HG03064 (cell line): Measurements from ENCODE around the gene ELF1.

Source experiments
- ATAC-seq: cut with Tn5 transposase; IDR thresholded peaks from one replicate; pipeline ENCODE4 v1.9.1; 2021; ENCODE audit warnings: low read depth; ENCODE audit not compliant: unreplicated experiment

ELF1 gene

DNA sequence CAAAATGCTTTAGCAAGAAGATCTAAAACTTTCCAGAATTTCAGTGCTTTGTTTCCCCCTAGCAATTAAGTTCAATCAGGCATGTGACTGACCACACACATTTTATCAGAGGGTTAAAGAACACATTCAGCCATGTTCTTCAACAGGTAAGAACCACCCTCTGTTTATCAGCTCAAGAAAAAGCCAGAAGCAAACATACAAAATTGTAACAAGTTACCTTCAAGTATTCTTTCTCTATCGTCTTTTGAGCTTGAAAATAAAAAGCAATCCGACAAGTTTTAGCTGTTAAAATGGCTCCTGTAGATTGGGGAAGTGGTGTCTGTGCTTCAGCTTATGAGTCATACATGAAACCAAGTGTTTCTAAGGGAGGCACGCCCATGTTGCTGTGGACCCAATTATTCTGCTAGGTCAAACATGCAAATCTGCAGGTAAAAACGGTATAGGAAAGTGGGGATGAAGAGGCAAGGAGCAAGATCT, at the start of gene ELF1:
Gene ELF1, minus strand, starts transcription at position 306 of the 477 bp plus-strand sequence. CDS start 37,262 bp downstream, outside the sequence.
- ATAC-seq = peak; percentile 89

- no peak for ATAC-seq
Measured at GRCh38 chr13:41065078-41065477, 46.0 kb upstream of the ELF1 start.

DNA sequence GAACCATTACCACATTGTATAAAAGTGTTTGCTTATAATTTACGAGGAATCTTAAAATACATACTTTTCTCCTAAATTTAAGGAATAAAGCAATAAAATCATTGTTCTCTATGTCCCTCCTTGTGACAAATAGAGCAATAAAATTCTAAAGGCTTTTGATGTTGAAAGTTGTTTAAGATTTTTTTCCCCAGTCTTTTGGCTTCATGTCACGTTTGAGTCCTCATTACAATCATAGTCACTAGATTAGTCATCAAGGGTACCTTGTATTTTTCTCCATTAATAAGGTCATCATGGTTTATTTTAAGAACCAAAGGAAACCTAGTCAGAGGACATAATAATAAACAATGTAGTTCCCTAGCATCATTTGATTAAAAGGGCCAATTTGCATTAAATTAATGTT, 45.4 kb upstream of the ELF1 start:
- no peak for ATAC-seq

GRCh38 chr13:41061914-41062837, 43.1 kb upstream of the ELF1 start:
- peak; percentile 18 for ATAC-seq

DNA sequence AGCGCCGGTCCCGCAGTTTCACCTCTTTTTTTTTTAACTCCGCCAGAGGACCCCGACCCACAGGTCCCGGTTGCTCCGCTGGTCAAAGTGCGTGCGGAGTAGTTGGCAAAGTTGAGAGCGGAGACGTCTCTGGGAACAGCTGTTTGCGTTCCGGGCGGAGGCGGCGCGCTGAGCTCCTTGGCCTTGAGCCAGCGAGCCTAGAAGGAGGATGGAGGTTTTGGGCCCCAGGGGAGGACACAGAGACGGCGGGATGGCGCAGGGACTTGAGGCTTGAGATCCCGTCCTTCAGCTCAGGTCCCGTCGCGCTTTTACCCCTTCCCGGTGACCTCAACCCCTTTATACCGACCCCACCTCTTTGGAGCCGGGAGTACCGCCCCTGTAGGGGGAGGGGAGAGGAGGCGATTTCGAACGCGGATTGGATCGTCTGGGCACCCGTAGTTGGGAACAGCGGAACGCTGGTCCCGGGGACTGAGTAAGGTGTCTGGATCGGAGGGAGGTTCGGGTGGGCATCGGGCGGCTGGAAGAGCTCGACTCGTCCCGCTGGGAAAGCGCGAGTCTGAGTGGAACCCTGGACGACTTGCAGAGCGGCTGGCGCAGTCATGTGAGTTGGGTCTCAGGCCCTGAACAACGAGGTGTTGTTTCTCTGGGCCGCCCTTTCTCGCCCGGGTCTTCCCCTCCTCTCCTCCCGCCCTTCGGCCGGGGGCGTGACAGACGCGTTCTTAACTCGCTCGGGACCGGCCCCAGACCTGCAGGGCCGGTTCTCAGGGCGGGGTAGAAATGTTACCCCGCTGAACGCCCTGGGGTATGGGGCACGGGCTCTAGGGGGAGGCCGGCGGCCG, 42.2 kb upstream of the ELF1 start, which contains the start of gene WBP4:
Gene WBP4, plus strand, starts transcription at position 435 of the 839 bp plus-strand sequence. Its CDS starts 165 bp downstream, at position 600.
- peak; percentile 60 for ATAC-seq

- peak; percentile 21 for ATAC-seq
Measured at GRCh38 chr13:41060724-41061074, 41.6 kb upstream of the ELF1 start.

GRCh38 chr13:41060082-41060723, 41.1 kb upstream of the ELF1 start:
- ATAC-seq = peak; percentile 41

DNA sequence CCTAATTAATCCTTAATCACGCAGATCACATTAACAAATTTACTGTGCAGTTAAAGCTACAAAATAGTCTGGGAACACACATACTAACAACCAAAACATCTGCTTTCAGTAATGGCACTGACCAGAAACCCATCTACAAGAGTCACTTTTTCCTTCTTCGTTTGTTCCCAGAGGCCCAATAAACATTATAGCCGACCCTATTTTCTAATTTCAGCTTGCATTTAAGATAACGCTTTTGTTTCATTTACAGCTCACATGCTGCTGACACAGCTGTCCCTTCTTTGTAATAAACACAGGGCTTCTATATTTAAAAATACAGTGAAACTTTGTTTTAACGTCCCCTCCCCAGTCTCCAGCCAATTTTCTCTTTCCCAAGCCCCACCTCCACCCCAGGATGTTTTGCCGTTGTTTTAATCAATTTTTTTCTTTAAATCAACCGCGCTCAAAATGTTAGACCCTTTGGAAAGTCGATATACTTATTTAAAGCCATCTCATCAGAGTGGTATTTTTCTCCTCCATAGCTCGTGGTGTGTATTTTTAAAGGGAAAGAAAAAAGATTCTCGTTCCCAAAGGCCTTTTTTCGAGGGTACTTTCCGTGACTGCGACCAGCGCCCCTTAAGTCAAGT, 40.5 kb upstream of the ELF1 start:
- no peak for ATAC-seq

DNA sequence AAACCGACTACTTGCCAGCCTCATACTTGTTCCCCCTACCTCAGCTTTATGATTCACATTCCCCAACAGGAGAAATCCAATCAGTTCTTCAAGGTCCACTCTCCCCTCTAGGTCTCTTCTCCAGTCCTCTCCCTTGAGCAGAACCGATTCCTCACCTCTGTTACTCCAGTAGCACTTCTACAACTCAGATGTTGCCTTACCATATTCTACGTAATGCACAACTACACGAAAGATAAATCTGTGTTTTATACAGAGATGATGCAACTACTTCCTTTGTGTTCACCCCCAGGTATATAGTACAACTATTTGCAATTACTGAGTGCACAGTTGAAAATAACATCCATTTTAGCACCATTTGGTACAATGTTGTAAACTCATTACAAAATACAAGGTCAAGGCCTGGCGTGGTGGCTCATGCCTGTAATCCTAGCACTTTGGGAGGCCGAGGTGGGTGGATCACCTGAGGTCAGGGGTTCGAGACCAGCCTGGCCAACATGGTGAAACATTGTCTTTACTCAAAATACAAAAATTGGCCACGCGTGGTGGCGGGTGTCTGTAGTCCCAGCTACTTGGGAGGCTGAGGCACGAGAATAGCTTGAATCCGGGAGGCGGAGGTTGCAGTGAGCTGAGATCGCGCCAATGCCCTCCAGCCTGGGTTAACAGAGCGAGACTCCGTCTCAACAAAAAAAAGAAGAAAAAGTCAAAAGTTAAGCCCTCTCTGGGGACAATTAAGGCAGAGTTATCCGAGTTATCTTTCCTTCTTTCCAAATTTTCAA, 39.4 kb upstream of the ELF1 start:
- ATAC-seq = no peak

- no peak for ATAC-seq
Measured at GRCh38 chr13:41056826-41057711, 38.0 kb upstream of the ELF1 start.

DNA sequence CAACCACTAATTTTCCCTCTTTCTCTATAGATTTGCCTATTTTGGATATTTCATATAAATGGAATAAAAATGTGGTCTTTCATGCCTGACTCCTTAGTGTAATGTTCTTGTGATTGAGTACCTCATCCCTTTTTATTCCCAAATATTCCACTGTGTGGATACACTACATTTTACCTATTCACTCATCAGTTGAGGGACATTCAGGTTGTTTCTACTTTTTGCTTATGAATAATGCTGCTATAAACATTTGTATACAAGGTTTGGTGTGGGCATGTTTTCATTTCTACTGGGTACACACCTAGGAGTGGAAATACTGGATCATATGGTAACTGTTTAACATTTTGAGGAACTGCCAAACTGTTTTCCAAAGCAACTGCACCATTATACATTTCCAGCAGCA, 37.1 kb upstream of the ELF1 start:
- ATAC-seq = no peak

DNA sequence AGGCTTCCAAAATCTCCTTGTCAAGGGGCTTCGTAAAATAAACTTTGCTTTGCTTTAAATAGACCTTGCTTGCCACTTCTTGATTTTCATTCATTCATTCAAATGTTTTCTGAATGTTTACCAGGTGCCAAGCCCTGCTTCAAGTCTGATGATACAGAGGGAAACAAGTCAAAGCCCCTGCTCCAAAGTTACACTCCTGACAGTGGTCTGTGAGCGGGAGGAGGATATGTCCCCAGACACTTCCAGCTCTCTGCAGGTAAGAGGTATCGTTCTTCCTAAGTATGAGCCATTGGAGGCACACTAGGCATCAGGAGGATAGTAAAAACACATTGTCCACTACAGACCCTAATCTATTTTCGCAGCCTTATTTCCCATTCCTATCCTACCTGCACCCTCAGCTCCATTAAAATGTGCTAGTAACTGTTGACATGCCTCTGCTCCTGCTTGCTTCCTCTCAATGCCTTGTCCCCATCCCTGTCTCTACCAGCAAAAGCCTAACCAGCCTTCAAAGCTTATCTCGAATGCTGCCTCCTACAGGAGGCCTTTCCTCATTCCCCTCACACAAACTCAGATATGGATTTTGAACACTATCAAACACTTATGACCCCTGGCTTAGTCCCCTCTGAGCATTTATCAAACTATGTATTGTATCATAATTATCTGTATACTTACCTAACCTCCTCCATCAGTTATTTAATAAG, 36.0 kb upstream of the ELF1 start:
- ATAC-seq = no peak

- ATAC-seq = peak; percentile 36
Measured at GRCh38 chr13:41054212-41054877, 35.2 kb upstream of the ELF1 start.

- ATAC-seq = peak; percentile 53
Measured at GRCh38 chr13:41053384-41053826, 34.3 kb upstream of the ELF1 start.

DNA sequence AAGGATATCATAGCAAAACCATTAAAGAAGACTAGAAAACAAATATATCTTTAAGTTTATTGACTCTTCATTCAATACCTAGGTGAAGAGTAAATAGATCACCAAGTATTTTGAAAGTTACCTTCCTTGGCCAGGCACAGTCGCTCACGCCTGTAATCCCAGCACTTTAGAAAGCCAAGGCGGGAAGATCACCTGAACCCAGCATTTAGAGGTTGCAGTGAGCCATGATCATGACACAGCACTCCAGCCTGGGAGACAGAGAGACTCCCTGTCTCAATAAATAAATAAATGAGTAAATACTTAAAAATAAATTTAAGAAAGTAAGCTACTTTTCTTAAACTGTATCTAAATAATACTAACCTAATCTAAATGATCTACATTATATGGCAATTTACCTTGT, 33.3 kb upstream of the ELF1 start:
- no peak for ATAC-seq

DNA sequence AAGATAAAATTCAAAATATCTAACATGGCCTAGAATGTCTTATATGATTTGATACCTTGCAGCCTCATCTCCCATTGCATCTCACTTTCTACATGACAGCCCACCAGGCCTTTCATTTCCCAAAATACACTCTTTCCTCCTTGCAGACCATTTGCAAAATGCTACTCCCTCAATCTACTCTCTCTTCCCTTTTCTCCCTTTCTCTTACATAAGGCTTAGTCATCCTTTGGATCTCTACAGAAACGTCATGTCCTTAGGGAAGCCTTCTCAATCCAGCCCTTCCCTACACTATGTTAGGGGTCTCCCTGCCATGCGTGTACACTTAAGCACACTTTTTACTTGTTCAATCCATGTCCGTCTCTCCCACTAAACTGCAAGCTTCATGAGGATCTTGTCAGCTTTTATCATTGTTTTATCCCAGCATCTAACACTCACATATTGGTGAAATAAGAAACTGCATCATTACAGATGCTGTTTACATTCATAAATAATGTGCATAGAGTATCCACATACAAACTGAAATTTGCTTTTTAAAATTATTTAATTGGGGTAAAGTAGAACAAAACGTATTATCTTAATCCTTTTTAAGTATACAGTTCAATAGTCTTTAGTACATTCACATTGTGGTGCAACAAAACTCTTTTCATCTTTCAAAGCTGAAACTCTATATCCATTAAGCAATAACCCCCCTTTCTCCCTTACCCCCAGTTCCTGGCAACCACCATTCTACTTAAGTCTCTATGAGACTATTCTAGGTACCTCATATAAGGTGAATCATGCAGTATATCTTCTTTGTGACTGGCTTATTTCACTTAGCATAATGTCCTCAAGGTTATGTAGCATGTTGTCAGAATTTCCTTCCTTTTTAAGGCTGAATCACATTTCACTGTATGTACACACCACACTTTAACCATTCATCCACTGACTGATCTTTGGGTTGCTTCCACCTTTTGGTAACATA, 30.6 kb upstream of the ELF1 start:
- ATAC-seq = no peak
